Stimulated activated CD8-positive, alpha-beta memory T cell treated with anti-CD3 and anti-CD28 coated beads, Interleukin-4, amount 100 ng/mL, for 1 hour (primary cell): Measurements from ENCODE around the gene RTN4R.

Experiments used
- DNase-seq, 2 donors: peaks; one replicate each; pipeline ENCODE4 v3.0.0-alpha.2; 2020; ENCODE audit warnings: low read depth in 2 of 2, low spot score in 1 of 2

The RTN4R gene

GRCh38 chr22:20204806-20205205 is 63.3 kb downstream of the RTN4R start:
- no peak for DNase-seq

GRCh38 chr22:20204311-20204710 is 63.8 kb downstream of the RTN4R start:
- no peak for DNase-seq

GRCh38 chr22:20203552-20204201 is 64.4 kb downstream of the RTN4R start:
- DNase-seq, result no peak

- DNase-seq, result no peak
Observed at GRCh38 chr22:20203142-20203551, 65.0 kb downstream of the RTN4R start.

- DNase-seq, result no peak
Observed at GRCh38 chr22:20201837-20202392, 66.2 kb downstream of the RTN4R start.

GRCh38 chr22:20199906-20200305 is 68.2 kb downstream of the RTN4R start:
- no peak for DNase-seq

GRCh38 chr22:20199413-20199842 is 68.7 kb downstream of the RTN4R start:
- no peak for DNase-seq

- no peak for DNase-seq
Observed at GRCh38 chr22:20198557-20199319, 69.4 kb downstream of the RTN4R start.

GRCh38 chr22:20197407-20198030 is 70.6 kb downstream of the RTN4R start:
- no peak for DNase-seq

- DNase-seq, result no peak
Observed at GRCh38 chr22:20196094-20196842, 71.8 kb downstream of the RTN4R start.

- DNase-seq, result no peak
Observed at GRCh38 chr22:20194681-20195593, 73.2 kb downstream of the RTN4R start.

- no peak for DNase-seq
Observed at GRCh38 chr22:20193761-20194494, 74.2 kb downstream of the RTN4R start.

- no peak for DNase-seq
Observed at GRCh38 chr22:20192972-20193760, 75.0 kb downstream of the RTN4R start.

- no peak for DNase-seq
Observed at GRCh38 chr22:20192293-20192971, 75.7 kb downstream of the RTN4R start.

GRCh38 chr22:20191803-20192202 is 76.3 kb downstream of the RTN4R start:
- DNase-seq, result no peak
